Measurements from ENCODE around the gene MPP1.

DNA sequence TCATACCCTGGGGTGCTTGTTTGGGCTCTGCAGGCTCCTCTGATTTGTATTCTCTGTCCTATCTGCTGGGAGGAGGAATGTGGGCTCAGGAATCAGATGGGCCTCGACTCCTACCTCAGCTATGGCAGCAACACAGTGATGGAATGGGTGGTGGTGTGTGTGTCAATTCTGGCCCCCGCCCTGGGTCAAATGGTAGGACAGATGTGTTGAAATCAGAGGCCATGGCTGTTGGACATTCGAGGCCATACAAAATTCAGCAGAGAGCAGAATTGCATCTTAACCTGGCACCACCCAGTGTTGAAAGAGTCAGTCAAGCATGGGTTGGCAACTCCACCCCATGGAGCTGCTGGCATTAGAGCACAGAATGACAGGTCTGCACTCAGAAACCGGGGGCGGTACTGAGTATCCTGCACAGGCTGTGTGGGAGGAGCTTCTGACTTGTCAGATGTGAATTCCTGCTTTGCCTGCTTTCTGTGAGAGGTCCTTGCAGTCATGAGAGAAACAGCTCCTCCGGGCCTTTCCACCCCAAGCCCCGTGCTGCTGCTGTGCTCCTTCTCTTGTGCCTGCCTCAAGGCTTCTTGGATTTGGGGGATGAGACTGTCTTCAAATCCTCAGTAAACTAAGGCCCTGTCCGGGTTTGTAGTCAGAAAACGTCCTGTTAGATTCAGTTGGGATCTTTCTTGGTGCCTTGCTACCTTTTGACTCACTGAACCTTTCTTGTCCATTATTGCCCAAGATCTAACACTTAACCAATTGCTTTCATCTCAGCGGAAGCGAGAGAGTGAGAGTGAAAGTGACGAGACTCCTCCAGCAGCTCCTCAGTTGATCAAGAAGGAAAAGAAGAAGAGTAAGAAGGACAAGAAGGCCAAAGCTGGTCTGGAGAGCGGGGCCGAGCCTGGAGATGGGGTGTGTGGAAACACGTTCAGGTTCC is 29.6 kb downstream of the MPP1 start:
- no peak for TF ChIP-seq TAF1 (IDR thresholded peaks at IDR 0.05; ENCODE audit: borderline replicate concordance, insufficient read depth, low read length)
- TF ChIP-seq, protein P1, sequence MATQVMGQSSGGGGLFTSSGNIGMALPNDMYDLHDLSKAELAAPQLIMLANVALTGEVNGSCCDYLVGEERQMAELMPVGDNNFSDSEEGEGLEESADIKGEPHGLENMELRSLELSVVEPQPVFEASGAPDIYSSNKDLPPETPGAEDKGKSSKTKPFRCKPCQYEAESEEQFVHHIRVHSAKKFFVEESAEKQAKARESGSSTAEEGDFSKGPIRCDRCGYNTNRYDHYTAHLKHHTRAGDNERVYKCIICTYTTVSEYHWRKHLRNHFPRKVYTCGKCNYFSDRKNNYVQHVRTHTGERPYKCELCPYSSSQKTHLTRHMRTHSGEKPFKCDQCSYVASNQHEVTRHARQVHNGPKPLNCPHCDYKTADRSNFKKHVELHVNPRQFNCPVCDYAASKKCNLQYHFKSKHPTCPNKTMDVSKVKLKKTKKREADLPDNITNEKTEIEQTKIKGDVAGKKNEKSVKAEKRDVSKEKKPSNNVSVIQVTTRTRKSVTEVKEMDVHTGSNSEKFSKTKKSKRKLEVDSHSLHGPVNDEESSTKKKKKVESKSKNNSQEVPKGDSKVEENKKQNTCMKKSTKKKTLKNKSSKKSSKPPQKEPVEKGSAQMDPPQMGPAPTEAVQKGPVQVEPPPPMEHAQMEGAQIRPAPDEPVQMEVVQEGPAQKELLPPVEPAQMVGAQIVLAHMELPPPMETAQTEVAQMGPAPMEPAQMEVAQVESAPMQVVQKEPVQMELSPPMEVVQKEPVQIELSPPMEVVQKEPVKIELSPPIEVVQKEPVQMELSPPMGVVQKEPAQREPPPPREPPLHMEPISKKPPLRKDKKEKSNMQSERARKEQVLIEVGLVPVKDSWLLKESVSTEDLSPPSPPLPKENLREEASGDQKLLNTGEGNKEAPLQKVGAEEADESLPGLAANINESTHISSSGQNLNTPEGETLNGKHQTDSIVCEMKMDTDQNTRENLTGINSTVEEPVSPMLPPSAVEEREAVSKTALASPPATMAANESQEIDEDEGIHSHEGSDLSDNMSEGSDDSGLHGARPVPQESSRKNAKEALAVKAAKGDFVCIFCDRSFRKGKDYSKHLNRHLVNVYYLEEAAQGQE (IDR thresholded peaks at IDR 0.05; ENCODE audit: insufficient read depth in 1 of 2, low read depth in 2 of 2, low read length in 2 of 2), result no peak

Measured in PFSK-1 (cell line).